ENCODE results near the gene ALKBH2. TPM values are rescaled to one million over a fixed set of nuclear protein-coding genes. Genes with fewer than 3 reads are reported as not detected.

Gene ALKBH2
- total and polyA plus RNA-seq, 2 of the 8 experiments (the other 6 are each of a cell fraction or from before 2014, with no cell fraction given), result 19.1 to 22.5 TPM

DNA sequence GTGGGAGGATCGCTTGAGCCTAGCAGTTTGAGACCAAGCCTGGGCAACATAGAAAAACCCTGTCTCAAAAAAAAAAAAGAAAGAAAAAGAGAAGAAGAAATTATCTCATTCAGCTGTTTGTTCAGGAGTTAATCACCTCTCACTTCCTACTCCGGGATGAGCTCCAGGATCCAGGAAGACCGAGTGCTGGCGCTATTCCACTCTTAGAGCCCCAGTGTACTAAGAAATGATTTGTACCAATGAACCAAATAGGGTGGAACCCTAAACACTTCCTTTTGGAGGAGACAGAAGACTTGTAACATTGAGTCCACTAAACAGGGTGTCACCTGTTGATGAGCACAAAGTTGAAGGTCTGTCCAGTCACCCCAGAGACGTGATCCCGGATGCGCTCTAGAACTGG, 3.6 kb downstream of the ALKBH2 start:
- Histone ChIP-seq H3K18ac (ENCODE audit: extremely low read depth, low read length) (no peak overlapping the region), H4K91ac (replicated peaks; ENCODE audit: insufficient read length, low read length) (no peak overlapping the region), H3K9ac (replicated peaks in 1 of 4; ENCODE audit: extremely low read depth in 1 of 4, low read depth in 3 of 4, low read length in 3 of 4) (no peak overlapping the region), H3K23ac (ENCODE audit: insufficient read length) (no peak overlapping the region), H3K4me1 (replicated peaks in 1 of 4; ENCODE audit: control insufficient read depth in 3 of 4, insufficient read depth in 4 of 4, low read length in 3 of 4) (peaks cover 0 to 7% (median 2%) of the 10 kb centered on the region in 4 experiments; a peak in 2 of 7 replicates), H4K20me1 (replicated peaks in 1 of 2; ENCODE audit: control insufficient read depth in 1 of 2, insufficient read depth in 2 of 2, low read length in 2 of 2) (peaks cover 0 to 1% of the 10 kb centered on the region in 2 experiments), H2AFZ (ENCODE audit: low read length) (no peak overlapping the region), H2BK120ac (replicated peaks; ENCODE audit: low read depth, low read length) (no peak overlapping the region), H4K8ac (ENCODE audit: extremely low read depth, insufficient read depth, low read length) (no peak overlapping the region), H2BK15ac (ENCODE audit: low read length) (no peak overlapping the region), H3K36me3 (ENCODE audit: control insufficient read depth in 2 of 4, insufficient read depth in 4 of 4, low read length in 3 of 4) (peaks cover 0 to 19% (median 4%) of the 10 kb centered on the region in 4 experiments; a peak in 7 of 8 replicates), H3K56ac (replicated peaks; ENCODE audit: insufficient read length, low read depth, low read length) (no peak overlapping the region), H3K79me1 (ENCODE audit: low read depth, low read length) (no peaks in the 10 kb centered on the region; the same call in 1 of the 2 replicates), H3K14ac (ENCODE audit: insufficient read length) (no peak overlapping the region), H4K5ac (ENCODE audit: insufficient read length, low read depth, low read length) (no peak overlapping the region), H3K9me3 (ENCODE audit: insufficient read depth in 2 of 2, low read depth in 1 of 2, low read length in 1 of 2) (no peaks in the 10 kb centered on the region), H2AK5ac (ENCODE audit: low read depth, low read length) (no peak overlapping the region), H2BK20ac (ENCODE audit: low read length) (no peak overlapping the region), H3K4me2 (ENCODE audit: insufficient read depth in 1 of 2, low read depth in 2 of 2, low read length in 2 of 2) (no peak overlapping the region), H3K4ac (replicated peaks; ENCODE audit: insufficient read length, low read depth, low read length) (no peak overlapping the region), H3K79me2 (ENCODE audit: control insufficient read depth in 1 of 2, insufficient read depth in 2 of 2, low read length in 2 of 2) (peaks cover 0 to 4% of the 10 kb centered on the region in 2 experiments; a peak in 1 of 4 replicates), H3K4me3 (ENCODE audit: extremely low read depth in 1 of 4, insufficient read depth in 2 of 4, low read depth in 3 of 4, low read length in 4 of 4) (no peak overlapping the region), H3K27ac (ENCODE audit: low read depth, low read length) (no peak overlapping the region), H2BK5ac (ENCODE audit: low read depth, low read length) (no peak overlapping the region), H2BK12ac (ENCODE audit: low read depth, low read length) (no peak overlapping the region), H3K27me3 (replicated peaks in 1 of 4; ENCODE audit: control insufficient read depth in 3 of 4, extremely low read depth in 1 of 4, insufficient read depth in 3 of 4, low read length in 3 of 4) (peaks cover 0 to 8% (median 5%) of the 10 kb centered on the region in 4 experiments; a peak in 5 of 7 replicates), H3K23me2 (ENCODE audit: low read depth, low read length) (0 out of 2 replicates have a peak, but pooled peaks cover 3% of the 10 kb centered on the region)
- ChIA-PET CTCF (ENCODE audit: partially characterized antibody) (no interaction called here), POLR2A (ENCODE audit: partially characterized antibody) (interaction anchor here (1.3 kb wide), 1 partner anchor 12 kb away, joined by 3 read pairs; no protein-coding TSS in a partner anchor)
- FAIRE-seq (no peak), DNase-seq (ENCODE audit: low read depth in 1 of 2, low spot score in 2 of 2) (no peak)
- WGBS, 2 experiments (ENCODE audit: extremely low coverage in 1 of 2, insufficient coverage in 1 of 2, insufficient read length in 1 of 2, insufficient replicate concordance in 2 of 2, low coverage in 1 of 2, low lambda C conversion rate in 2 of 2, missing lambda C conversion rate in 1 of 2), result 97% methylated on average over 7 of the region's 7 CpGs; no CpG with 5 or more reads in 1 of the 2 experiments
- no peak for TF ChIP-seq POLR2A (IDR thresholded peaks at IDR 0.05; ENCODE audit: control extremely low read depth in 1 of 2, low read depth in 2 of 2, low read length in 2 of 2)
- no peak for TF ChIP-seq KDM5A (IDR thresholded peaks at IDR 0.05; ENCODE audit: low read length)
- no peak for TF ChIP-seq NANOG (IDR thresholded peaks at IDR 0.05; ENCODE audit: insufficient read depth, low read depth, low read length, poor library complexity, severe bottlenecking)
- TF ChIP-seq SP1 (IDR thresholded peaks at IDR 0.05; ENCODE audit: low read depth, low read length), result no peak
- TF ChIP-seq GTF2F1 (IDR thresholded peaks at IDR 0.05; ENCODE audit: borderline replicate concordance, low read depth, low read length), result no peak
- TF ChIP-seq MAFK (IDR thresholded peaks at IDR 0.05; ENCODE audit: low read depth, low read length), result no peak
- TF ChIP-seq KDM4A (IDR thresholded peaks at IDR 0.05; ENCODE audit: low read depth, low read length, severe bottlenecking), result no peak
- no peak for TF ChIP-seq TBP (IDR thresholded peaks at IDR 0.05; ENCODE audit: low read depth, low read length)
- TF ChIP-seq JUN (IDR thresholded peaks at IDR 0.05; ENCODE audit: low read depth, low read length), result no peak
- no peak for TF ChIP-seq GABPA (IDR thresholded peaks at IDR 0.05; ENCODE audit: borderline replicate concordance, insufficient read depth, low read length)
- TF ChIP-seq SAP30 (IDR thresholded peaks at IDR 0.05; ENCODE audit: insufficient read depth, insufficient replicate concordance, low read length), result no peak
- TF ChIP-seq SIX5 (IDR thresholded peaks at IDR 0.05; ENCODE audit: low read depth, low read length), result no peak
- no peak for TF ChIP-seq EZH2 (IDR thresholded peaks at IDR 0.05; ENCODE audit: low read depth, low read length, severe bottlenecking)
- no peak for TF ChIP-seq SP2 (IDR thresholded peaks at IDR 0.05; ENCODE audit: low read length)
- no peak for TF ChIP-seq CHD1 (IDR thresholded peaks at IDR 0.05; ENCODE audit: low read depth, low read length)

Measured in H1 (cell line).